Superior temporal gyrus (tissue), 1 donor: ENCODE measurements around the gene INTS6.

Source experiments
- DNase-seq: peaks from one replicate; pipeline ENCODE4 v3.0.0-alpha.2; 2016; ENCODE audit errors: extremely low spot score

The INTS6 gene

DNA sequence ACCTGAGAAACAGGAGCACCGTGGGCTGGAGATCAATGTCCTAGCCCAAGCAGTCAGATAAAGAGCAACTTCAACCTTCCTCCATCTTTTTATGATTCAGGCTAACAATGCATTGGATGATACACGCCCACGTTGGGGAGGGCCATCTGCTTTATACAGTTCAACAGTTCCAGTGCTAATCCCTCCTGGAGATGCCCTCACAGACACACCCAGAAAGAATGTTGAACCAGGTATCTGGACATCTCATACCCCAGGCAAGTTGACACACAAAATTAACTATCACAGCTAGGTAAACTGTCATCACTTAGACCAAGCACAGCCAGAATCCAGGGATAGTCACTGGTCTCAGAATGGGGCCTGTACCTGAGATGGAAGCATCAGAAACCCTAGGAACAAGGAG lies 134.0 kb downstream of the INTS6 start:
- DNase-seq, result no peak

DNA sequence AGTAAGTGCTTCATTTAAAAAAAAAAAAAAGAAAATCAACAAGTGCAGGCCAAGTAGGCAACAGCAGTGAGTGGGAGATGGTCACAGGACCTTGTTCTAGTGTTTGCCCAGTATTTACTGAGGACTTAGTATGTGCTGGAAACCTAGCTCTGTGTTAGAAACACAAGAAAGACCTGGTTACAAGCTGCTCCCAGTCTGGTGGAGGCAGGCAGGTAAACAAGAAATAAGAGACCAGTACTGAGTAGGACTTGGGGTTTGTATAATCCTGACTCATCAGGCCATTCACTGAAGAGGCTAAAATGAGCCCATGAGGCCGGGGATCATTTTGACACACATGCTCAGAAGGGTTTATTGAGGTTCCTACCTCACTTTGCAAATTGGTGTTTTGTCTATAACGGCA lies 134.8 kb downstream of the INTS6 start:
- DNase-seq, result no peak

DNA sequence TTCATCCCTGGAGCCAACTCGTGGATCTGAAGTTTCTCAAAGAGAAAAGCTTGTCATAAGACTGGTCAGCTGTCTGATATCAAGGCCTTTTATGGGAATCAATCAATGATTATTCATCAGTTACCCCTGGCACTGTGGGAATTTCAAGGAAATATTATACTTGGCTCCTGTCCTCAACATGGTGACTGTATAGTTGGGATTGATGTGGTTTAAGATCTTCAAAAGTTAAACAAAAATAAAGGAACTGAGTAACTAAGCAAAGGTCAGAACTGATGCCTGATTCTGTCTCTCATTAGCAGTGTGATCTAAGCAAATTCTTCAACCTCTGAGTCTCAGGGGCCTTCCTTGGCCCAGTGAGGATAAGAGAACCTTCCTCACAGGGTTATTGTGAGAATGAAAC lies 135.6 kb downstream of the INTS6 start:
- DNase-seq, result no peak

DNA sequence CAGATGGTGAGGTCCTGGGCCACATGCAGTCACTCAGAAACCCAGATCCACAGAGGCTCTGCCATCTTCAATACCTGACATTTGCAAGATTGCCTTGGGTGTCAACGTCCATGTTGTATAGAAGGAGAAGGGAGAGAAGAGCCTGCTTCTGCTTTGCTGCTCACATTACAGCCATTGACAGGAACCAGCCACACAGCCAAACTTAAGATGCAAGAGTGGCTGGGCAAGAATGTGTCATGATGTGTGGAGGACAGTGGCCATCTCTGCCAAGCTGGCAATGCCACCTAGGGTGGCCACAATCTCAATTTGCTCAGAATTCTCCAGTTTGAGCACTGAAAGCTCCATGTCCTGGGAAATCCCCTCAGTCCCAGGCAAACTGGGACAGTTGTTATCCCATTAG lies 139.2 kb downstream of the INTS6 start:
- DNase-seq, result no peak

DNA sequence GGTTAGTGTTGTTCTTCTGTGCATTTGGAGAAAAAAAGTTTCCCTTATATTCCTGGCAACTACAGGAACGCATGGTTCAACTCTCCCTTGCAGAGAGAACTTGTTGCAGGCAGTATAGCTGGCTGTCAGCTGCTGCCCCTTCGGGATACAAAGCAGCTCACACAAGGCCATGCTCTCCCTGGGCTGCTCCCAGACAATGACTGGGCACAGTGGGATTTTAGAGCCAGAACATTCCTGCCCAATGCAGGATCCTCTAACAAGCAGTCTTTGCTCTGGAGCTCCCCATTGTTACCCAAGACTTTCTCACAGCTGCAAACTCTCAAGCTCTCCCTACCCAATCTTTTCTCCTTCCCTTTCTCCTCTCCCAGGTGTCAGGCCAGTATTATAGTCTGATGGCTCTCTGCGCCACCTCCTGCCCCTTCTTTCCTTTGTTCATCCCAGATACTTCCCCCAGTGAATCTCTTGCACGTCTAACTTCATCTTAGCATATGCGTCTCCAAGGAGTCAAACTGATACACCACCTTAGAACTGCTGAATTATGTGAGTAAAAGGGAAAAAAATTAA lies 140.8 kb downstream of the INTS6 start:
- peak; percentile 44 for DNase-seq
